ENCODE data around the gene SPATA13. TPM values are rescaled to one million over a fixed set of nuclear protein-coding genes. Genes with fewer than 3 reads are reported as not detected.

The SPATA13 gene
- total and polyA plus RNA-seq, 4 donors = 29.7 to 41.3 (median 31.8) TPM

Small RNA genes within 50 kb of the gene (small RNA-seq; reads per million reads assigned to genes)
- 0.18 reads per million for gene MIR2276 (ENCODE audit: low replicate concordance)

Other genes with a start within 250 kb of the SPATA13 start
- under 1 TPM; 0.20 to 0.22 TPM for gene C1QTNF9, start 148.9 kb downstream of the SPATA13 start, total RNA-seq
- gene C1QTNF9, start 148.9 kb downstream of the SPATA13 start, polyA plus RNA-seq (ENCODE audit: insufficient read length in 2 of 2) = under 1 TPM; 0.39 to 0.82 TPM

Data from spinal cord (tissue), 4 donors.